ENCODE data around the gene ZNF641. TPM values are rescaled to one million over a fixed set of nuclear protein-coding genes. Genes with fewer than 3 reads are reported as not detected.

Gene ZNF641
- total RNA-seq, 1 experiment from 2014 or later = 12.1 TPM

GRCh38 chr12:48305190-48305589, 45.5 kb downstream of the ZNF641 start:
- DNase-seq (ENCODE audit: low read depth, low spot score) (no peak), ATAC-seq (no peak)
- Histone ChIP-seq H3K27me3 (ENCODE audit: insufficient read depth, low read length) (no peaks in the 10 kb centered on the region), H3K4me1 (ENCODE audit: control insufficient read depth in 1 of 2, insufficient read depth in 2 of 2, low read length in 2 of 2) (no peaks in the 10 kb centered on the region), H3K79me2 (ENCODE audit: insufficient read depth, low read length) (no peaks in the 10 kb centered on the region), H3K36me3 (ENCODE audit: control insufficient read depth in 1 of 2, insufficient read depth in 2 of 2, low read length in 2 of 2) (no peaks in the 10 kb centered on the region), H3K9me3 (ENCODE audit: control insufficient read depth in 1 of 2, insufficient read depth in 1 of 2, low read depth in 1 of 2, low read length in 2 of 2) (no peaks in the 10 kb centered on the region), H3K4me2 (ENCODE audit: low read length) (no peak overlapping the region), H3K9ac (ENCODE audit: low read length) (no peak overlapping the region), H4K20me1 (ENCODE audit: insufficient read depth) (no peaks in the 10 kb centered on the region), H2AFZ (ENCODE audit: low read depth, low read length, poor library complexity, severe bottlenecking) (no peak overlapping the region), H3K4me3 (replicated peaks in 1 of 2; ENCODE audit: low read depth in 1 of 2, low read length in 2 of 2) (no peak overlapping the region), H3K9me2 (ENCODE audit: insufficient read depth) (no peaks in the 10 kb centered on the region), H3K27ac (ENCODE audit: low read depth, low read length) (no peak overlapping the region)
- ChIA-PET POLR2A (no interaction called here), CTCF (no interaction called here), RAD21 (ENCODE audit: low non-redundant PET in 1 of 2, low total read pairs in 2 of 2, uncharacterized antibody in 2 of 2, unreplicated experiment in 2 of 2) (no interaction called here)
- intact Hi-C loops (cut with micrococcal nuclease) = no loop called here
- TF ChIP-seq JUND (IDR thresholded peaks at IDR 0.05) (no peak), SIN3A (IDR thresholded peaks at IDR 0.05; ENCODE audit: low read depth) (no peak), ZFX (IDR thresholded peaks at IDR 0.05) (no peak), TCF7L2 (IDR thresholded peaks at IDR 0.05; ENCODE audit: borderline replicate concordance, extremely low read depth, insufficient read depth, insufficient read length) (no peak), EGR1 (IDR thresholded peaks at IDR 0.05; ENCODE audit: low read depth) (no peak), ZNF274 (IDR thresholded peaks at IDR 0.05; ENCODE audit: low read depth, low read length) (no peak), EZH2phosphoT487 (IDR thresholded peaks at IDR 0.05; ENCODE audit: borderline replicate concordance) (no peak)
- TF ChIP-seq, protein P1, sequence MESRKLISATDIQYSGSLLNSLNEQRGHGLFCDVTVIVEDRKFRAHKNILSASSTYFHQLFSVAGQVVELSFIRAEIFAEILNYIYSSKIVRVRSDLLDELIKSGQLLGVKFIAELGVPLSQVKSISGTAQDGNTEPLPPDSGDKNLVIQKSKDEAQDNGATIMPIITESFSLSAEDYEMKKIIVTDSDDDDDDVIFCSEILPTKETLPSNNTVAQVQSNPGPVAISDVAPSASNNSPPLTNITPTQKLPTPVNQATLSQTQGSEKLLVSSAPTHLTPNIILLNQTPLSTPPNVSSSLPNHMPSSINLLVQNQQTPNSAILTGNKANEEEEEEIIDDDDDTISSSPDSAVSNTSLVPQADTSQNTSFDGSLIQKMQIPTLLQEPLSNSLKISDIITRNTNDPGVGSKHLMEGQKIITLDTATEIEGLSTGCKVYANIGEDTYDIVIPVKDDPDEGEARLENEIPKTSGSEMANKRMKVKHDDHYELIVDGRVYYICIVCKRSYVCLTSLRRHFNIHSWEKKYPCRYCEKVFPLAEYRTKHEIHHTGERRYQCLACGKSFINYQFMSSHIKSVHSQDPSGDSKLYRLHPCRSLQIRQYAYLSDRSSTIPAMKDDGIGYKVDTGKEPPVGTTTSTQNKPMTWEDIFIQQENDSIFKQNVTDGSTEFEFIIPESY (IDR thresholded peaks at IDR 0.05; ENCODE audit: extremely low read depth, insufficient replicate concordance, low read length) = no peak
- no TSS peak for BruUV-seq (replicated peaks)
